Peyer's patch (tissue), 4 donors: Measurements from ENCODE around the gene CACNA2D3. TPM values are rescaled to one million over a fixed set of nuclear protein-coding genes. Genes with fewer than 3 reads are reported as not detected.
"Not testable (repeated sequence)": the region's sequence is repeated elsewhere in the genome, so short reads cannot be mapped to it uniquely, and the experiment has no call there.

ENCODE experiments used
- DNase-seq, 3 donors: peaks; one replicate each; pipeline ENCODE4 v3.0.0-alpha.2; 2017 to 2019
- H3K27ac ChIP-seq, 4 donors: fragments of 200-600 bp; sonication (generic); one replicate each; pipeline ENCODE4 v1.5.1; 2016 to 2019
- H3K27me3 ChIP-seq, 2 donors: fragments of 200-600 bp; sonication (generic); one replicate each; pipeline ENCODE4 v1.5.1; 2019
- H3K36me3 ChIP-seq, 3 donors: fragments of 200-600 bp; sonication (generic); one replicate each; pipeline ENCODE4 v1.5.1; 2016 to 2019
- H3K4me1 ChIP-seq, 4 donors: fragments of 200-600 bp; sonication (generic); one replicate each; pipeline ENCODE4 v1.5.1; 2016 to 2019
- H3K4me3 ChIP-seq, 4 donors: fragments of 200-600 bp; sonication (generic); 1 replicate in 3 of 4; 2 replicates in 1 of 4; pipeline ENCODE4 v1.5.1; 2016 to 2019; ENCODE audit warnings: mild to moderate bottlenecking in 1 of 4
- H3K9me3 ChIP-seq, 4 donors: fragments of 200-600 bp; sonication (generic); one replicate each; pipeline ENCODE4 v1.5.1; 2016 to 2019; ENCODE audit warnings: mild to moderate bottlenecking in 1 of 4
- POLR2A ChIP-seq, 2 donors: fragments of 450-650 bp; IDR thresholded peaks; one replicate each; pipeline ENCODE4 v1.5.1; 2017; ENCODE audit warnings: antibody characterized with exemption in 2 of 2, mild to moderate bottlenecking in 2 of 2, moderate library complexity in 2 of 2
- total RNA-seq, 4 donors: library from RNA; depleted of rRNA; stranded (reverse); fragments of >200 nt; gene quantifications; one replicate each; pipeline ENCODE4 v1.1.0, GENCODE V29; 2016
- TF ChIP-seq, protein P1 (sequence below), 6 experiments: fragments of 450-650 bp in 4 of 6; fragments of 200-600 bp in 2 of 6; sonication (generic) in 1 of 6; IDR thresholded peaks; one replicate each; pipeline ENCODE4 v1.5.1; 2017 to 2019; ENCODE audit warnings: antibody characterized with exemption in 6 of 6, mild to moderate bottlenecking in 3 of 6, moderate library complexity in 1 of 6

The CACNA2D3 gene
- total RNA-seq, 4 donors from 2014 or later: 0.27 to 5.0 TPM; not detected in 2

DNA sequence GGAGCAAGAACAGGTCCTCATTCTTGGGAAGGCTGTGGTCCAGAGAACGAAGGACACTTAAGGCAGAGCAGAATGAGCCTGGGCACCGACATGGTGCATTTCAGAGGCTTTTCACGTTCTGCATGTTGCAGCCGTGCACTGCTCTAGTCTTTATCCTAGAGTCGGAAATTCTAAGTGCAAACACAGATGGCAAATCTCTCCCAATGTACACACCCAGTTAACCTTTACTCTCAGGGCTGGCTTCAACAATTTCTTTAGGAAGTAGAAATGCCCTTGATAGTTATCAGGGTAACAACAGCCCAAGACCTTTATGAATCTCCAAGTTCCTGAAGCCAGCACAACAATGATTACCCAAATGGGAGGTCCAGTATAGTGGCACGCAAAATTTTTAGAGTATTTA is 844.6 kb downstream of the CACNA2D3 start:
- Histone ChIP-seq H3K4me1 (no peaks in the 10 kb centered on the region), H3K9me3 (no peaks in the 10 kb centered on the region), H3K36me3 (no peaks in the 10 kb centered on the region), H3K27ac (no peak overlapping the region), H3K4me3 (no peak overlapping the region), H3K27me3 (no peaks in the 10 kb centered on the region)
- no peak for DNase-seq
- TF ChIP-seq, protein P1, sequence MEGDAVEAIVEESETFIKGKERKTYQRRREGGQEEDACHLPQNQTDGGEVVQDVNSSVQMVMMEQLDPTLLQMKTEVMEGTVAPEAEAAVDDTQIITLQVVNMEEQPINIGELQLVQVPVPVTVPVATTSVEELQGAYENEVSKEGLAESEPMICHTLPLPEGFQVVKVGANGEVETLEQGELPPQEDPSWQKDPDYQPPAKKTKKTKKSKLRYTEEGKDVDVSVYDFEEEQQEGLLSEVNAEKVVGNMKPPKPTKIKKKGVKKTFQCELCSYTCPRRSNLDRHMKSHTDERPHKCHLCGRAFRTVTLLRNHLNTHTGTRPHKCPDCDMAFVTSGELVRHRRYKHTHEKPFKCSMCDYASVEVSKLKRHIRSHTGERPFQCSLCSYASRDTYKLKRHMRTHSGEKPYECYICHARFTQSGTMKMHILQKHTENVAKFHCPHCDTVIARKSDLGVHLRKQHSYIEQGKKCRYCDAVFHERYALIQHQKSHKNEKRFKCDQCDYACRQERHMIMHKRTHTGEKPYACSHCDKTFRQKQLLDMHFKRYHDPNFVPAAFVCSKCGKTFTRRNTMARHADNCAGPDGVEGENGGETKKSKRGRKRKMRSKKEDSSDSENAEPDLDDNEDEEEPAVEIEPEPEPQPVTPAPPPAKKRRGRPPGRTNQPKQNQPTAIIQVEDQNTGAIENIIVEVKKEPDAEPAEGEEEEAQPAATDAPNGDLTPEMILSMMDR (IDR thresholded peaks at IDR 0.05): no peak
- TF ChIP-seq POLR2A (IDR thresholded peaks at IDR 0.05): no peak

DNA sequence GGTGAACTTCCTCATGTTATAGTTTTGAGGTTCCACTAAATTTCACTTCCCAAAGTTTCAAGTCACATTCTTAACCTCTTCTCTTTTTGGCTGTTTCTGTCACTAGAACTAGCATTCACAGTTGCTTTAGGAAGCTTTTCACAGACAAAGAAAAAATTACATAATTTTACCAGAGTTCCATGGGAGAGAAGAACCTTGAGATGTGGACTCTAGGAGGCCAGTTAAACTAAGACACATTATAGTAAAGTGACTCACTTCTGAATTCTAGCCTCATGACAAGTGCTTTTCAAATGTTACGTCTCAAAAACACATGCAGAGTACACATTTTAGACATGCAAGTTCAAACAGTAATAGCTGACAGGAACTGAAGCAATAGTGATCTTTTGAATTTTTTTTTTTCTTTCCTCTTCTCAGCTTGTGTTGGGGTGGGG is 845.4 kb downstream of the CACNA2D3 start:
- Histone ChIP-seq H3K9me3 (no peaks in the 10 kb centered on the region), H3K4me1 (no peaks in the 10 kb centered on the region), H3K27ac (no peak overlapping the region), H3K36me3 (no peaks in the 10 kb centered on the region), H3K27me3 (no peaks in the 10 kb centered on the region), H3K4me3 (no peak overlapping the region)
- TF ChIP-seq, protein P1 (IDR thresholded peaks at IDR 0.05): no peak
- TF ChIP-seq POLR2A (IDR thresholded peaks at IDR 0.05): no peak
- no peak for DNase-seq

DNA sequence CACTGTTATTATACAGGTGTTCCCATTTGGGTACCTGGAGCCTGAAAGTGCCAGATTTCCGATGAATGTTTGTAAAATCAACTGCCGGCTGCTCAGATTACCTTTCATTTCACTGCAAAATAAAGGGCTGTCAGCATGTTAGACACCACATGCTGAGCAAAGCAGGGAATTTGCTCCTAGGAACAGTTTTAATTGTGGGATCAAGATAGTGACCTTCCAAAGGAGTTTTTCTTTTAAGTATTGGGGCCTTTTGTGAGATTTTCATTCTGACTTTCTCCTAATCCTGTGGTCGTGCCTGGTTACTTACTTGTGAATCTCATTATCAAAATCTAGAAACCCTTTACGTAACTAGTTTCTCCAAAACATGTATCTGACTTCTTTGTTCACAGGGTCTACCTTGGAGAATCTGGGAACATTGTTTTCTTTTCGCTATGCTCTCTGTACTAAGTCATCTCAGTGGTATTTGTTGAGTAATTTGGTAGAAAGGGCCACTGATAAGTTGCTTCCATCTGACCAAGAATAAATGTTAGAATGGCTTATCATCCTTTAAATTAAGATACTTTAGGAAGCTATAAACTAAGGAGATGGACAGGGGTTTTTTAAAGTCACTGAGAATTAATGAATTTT is 846.3 kb downstream of the CACNA2D3 start:
- Histone ChIP-seq H3K4me3 (no peak overlapping the region), H3K27ac (no peak overlapping the region), H3K4me1 (no peaks in the 10 kb centered on the region), H3K36me3 (no peaks in the 10 kb centered on the region), H3K27me3 (no peaks in the 10 kb centered on the region), H3K9me3 (no peaks in the 10 kb centered on the region)
- no peak for TF ChIP-seq POLR2A (IDR thresholded peaks at IDR 0.05)
- TF ChIP-seq, protein P1 (IDR thresholded peaks at IDR 0.05): no peak
- DNase-seq: no peak

DNA sequence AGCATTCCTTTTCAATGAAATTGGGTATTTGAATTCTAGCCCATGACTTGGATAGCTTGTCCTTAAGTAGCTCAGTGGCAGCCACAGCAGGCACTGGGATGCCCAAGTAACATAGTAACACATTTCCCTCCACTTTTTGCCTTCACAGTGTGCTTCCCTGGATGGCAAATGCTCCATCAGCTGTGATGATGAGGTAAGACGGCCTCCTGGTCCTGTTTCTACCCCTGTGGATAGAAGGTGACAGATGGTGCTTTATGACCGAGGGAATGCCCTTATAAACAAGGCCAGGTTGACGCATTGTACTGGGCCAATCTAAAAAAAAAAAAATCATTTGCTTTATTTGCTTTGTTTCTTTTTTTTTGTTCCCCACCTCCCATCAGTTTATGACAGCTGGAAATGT is 847.3 kb downstream of the CACNA2D3 start:
- H3K4me3 ChIP-seq: no peak overlapping the region
- H3K4me1 ChIP-seq: no peaks in the 10 kb centered on the region
- no peak overlapping the region for H3K27ac ChIP-seq
- no peaks in the 10 kb centered on the region for H3K36me3 ChIP-seq
- no peak for DNase-seq
- no peak for TF ChIP-seq POLR2A (IDR thresholded peaks at IDR 0.05)
- TF ChIP-seq, protein P1 (IDR thresholded peaks at IDR 0.05): no peak
- H3K27me3 ChIP-seq: no peaks in the 10 kb centered on the region
- no peaks in the 10 kb centered on the region for H3K9me3 ChIP-seq

DNA sequence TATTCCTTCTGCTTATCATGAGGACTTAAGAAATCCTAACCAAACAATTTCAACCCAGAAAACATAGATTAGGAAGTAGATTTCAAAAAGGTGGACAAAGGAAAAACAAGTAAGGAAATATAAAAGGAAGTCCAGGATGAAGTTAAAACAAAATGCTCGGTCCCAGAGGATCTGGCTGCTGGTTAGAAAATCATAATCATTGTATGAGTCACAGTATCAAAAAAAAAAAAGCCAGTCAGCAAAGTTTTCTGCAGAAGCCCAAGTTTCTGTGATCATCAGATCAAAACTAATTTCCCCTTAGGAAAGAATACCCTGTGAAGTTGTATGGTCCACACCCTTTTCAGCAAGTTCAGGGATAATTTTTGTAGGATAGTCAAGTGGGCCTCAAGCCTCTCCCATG is 848.5 kb downstream of the CACNA2D3 start:
- DNase-seq: no peak
- Histone ChIP-seq H3K36me3 (no peaks in the 10 kb centered on the region), H3K27ac (no peak overlapping the region), H3K4me3 (no peak overlapping the region), H3K4me1 (no peaks in the 10 kb centered on the region), H3K9me3 (no peaks in the 10 kb centered on the region), H3K27me3 (no peaks in the 10 kb centered on the region)
- TF ChIP-seq, protein P1 (IDR thresholded peaks at IDR 0.05): no peak
- TF ChIP-seq POLR2A (IDR thresholded peaks at IDR 0.05): no peak

DNA sequence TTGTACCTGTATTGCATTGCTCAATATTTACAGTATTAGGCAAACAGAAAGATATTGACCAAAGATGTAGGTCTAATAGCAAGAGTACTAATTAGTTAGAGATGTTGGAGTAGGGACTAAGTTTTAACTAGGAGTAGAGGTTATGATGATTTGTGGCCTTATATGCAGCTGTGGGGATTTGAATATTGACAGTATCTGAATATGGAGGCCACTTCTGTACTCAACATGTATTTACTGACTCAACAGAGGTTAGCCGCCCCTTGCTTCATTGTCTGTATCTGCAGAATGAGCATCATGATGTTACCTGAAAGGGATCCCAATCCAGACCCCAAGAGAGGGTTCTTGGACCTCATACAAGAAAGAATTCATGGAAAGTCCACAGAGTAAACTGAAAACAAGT is 855.1 kb downstream of the CACNA2D3 start:
- Histone ChIP-seq H3K9me3 (no peaks in the 10 kb centered on the region), H3K27me3 (no peaks in the 10 kb centered on the region), H3K27ac (no peak overlapping the region), H3K4me3 (no peak overlapping the region), H3K36me3 (no peaks in the 10 kb centered on the region), H3K4me1 (no peaks in the 10 kb centered on the region)
- TF ChIP-seq POLR2A (IDR thresholded peaks at IDR 0.05): no peak
- TF ChIP-seq, protein P1 (IDR thresholded peaks at IDR 0.05): no peak
- no peak for DNase-seq

DNA sequence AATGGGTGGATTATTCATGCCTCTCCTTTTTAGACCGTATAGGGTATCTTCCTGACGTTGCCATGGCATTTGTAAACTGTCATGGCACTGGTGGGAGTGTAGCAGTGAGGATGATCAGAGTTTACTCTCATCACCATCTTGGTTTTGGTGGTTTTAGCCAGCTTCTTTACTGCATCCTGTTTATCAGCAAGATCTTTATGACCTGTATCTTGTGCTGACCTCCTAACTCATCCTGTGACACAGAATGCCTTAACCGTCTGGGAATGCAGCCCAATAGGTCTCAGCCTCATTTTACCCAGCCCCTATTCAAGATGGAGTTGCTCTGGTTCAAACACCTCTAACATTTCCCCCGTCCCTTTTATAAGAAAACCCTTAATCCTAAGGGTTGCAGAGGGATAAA is 855.6 kb downstream of the CACNA2D3 start:
- H3K4me3 ChIP-seq, H3K27me3 ChIP-seq, H3K27ac ChIP-seq, H3K4me1 ChIP-seq, DNase-seq, H3K9me3 ChIP-seq, H3K36me3 ChIP-seq: not testable (repeated sequence)
